ENCODE data around the gene PTCD1. TPM values are rescaled to one million over a fixed set of nuclear protein-coding genes. Genes with fewer than 3 reads are reported as not detected.
"Not testable (repeated sequence)": the region's sequence is repeated elsewhere in the genome, so short reads cannot be mapped to it uniquely, and the experiment has no call there.

PTCD1 gene
- total RNA-seq, 1 donor from 2014 or later = 5.8 TPM

DNA sequence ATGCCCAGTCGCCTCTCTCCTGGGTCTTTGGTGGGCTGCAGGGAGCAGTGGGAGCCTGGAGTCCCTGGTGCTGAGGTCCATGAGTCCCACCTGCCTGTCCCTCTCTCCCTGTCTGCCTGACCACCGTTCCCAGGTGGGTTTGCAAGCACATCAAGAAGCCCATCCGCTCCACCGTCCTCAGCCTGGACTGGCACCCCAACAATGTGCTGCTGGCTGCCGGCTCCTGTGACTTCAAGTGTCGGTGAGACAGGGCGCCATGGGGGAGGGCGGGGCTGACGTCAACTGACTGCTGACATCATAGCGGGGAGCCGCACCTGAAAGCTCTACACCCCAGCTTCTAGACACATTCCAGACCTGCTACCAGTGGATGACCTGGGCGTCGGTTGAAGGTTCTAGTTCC, 48.8 kb downstream of the PTCD1 start:
- no peak for TF ChIP-seq EZH2 (IDR thresholded peaks at IDR 0.05; ENCODE audit: insufficient read depth, low read length)
- TF ChIP-seq, protein P1, sequence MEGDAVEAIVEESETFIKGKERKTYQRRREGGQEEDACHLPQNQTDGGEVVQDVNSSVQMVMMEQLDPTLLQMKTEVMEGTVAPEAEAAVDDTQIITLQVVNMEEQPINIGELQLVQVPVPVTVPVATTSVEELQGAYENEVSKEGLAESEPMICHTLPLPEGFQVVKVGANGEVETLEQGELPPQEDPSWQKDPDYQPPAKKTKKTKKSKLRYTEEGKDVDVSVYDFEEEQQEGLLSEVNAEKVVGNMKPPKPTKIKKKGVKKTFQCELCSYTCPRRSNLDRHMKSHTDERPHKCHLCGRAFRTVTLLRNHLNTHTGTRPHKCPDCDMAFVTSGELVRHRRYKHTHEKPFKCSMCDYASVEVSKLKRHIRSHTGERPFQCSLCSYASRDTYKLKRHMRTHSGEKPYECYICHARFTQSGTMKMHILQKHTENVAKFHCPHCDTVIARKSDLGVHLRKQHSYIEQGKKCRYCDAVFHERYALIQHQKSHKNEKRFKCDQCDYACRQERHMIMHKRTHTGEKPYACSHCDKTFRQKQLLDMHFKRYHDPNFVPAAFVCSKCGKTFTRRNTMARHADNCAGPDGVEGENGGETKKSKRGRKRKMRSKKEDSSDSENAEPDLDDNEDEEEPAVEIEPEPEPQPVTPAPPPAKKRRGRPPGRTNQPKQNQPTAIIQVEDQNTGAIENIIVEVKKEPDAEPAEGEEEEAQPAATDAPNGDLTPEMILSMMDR (IDR thresholded peaks at IDR 0.05; ENCODE audit: insufficient read depth, low read depth, low read length) = no peak
- no peak for FAIRE-seq

DNA sequence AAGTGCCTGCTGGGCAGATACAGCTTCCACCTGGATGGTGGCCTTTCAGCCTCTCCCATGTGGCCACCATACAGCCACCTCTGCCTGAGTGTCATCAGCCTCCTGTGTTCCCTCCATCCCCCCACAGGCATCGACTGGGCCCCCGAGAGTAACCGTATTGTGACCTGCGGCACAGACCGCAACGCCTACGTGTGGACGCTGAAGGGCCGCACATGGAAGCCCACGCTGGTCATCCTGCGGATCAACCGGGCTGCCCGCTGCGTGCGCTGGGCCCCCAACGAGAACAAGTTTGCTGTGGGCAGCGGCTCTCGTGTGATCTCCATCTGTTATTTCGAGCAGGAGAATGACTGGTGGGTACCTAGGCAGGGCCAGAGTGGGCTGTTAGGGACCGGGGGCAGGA, 50.7 kb downstream of the PTCD1 start:
- H3K9me3 ChIP-seq (ENCODE audit: insufficient read depth, low read depth, low read length) = no peaks in the 10 kb centered on the region
- no peak overlapping the region for H3K9ac ChIP-seq (ENCODE audit: low read length)
- Mint-ChIP-seq H3K36me3 (ENCODE audit: low read depth, unreplicated experiment) (peaks cover 6% of the 10 kb centered on the region), H3K27ac (ENCODE audit: unreplicated experiment) (no peak overlapping the region), H3K27me3 (ENCODE audit: low read depth, unreplicated experiment) (no peaks in the 10 kb centered on the region), H3K4me3 (ENCODE audit: unreplicated experiment) (no peak overlapping the region), H3K9me3 (ENCODE audit: unreplicated experiment) (no peaks in the 10 kb centered on the region), H3K4me1 (ENCODE audit: low read depth, unreplicated experiment) (no peaks in the 10 kb centered on the region)
- no peak for DNase-seq (ENCODE audit: low read depth)
- no peak for TF ChIP-seq EZH2 (IDR thresholded peaks at IDR 0.05; ENCODE audit: insufficient read depth, low read length)
- TF ChIP-seq, protein P1 (IDR thresholded peaks at IDR 0.05; ENCODE audit: insufficient read depth, low read depth, low read length) = no peak
- no peak overlapping the region for H3K4me3 ChIP-seq (ENCODE audit: insufficient read depth, low read depth, low read length)
- peaks cover 27% of the 10 kb centered on the region for H3K36me3 ChIP-seq (ENCODE audit: insufficient read depth, low read length)
- H3K27me3 ChIP-seq (ENCODE audit: insufficient read depth, low read length) = no peaks in the 10 kb centered on the region
- peaks cover 59% of the 10 kb centered on the region for H4K20me1 ChIP-seq (ENCODE audit: insufficient read depth, low read length)
- peaks cover 18% of the 10 kb centered on the region for H3K79me2 ChIP-seq (ENCODE audit: insufficient read depth, low read length)
- no peak overlapping the region for H3K27ac ChIP-seq (ENCODE audit: low read depth, low read length)
- H2AFZ ChIP-seq (ENCODE audit: low read depth, low read length) = no peak overlapping the region
- no peak overlapping the region for H3K4me2 ChIP-seq (ENCODE audit: low read length)
- no peak for FAIRE-seq
- peaks cover 9% of the 10 kb centered on the region for H3K4me1 ChIP-seq (ENCODE audit: insufficient read depth, low read length)

More for the DNA sequence above, 48.8 kb downstream of the PTCD1 start:
- no peak overlapping the region for H3K4me2 ChIP-seq (ENCODE audit: low read length)
- H3K36me3 Mint-ChIP-seq (ENCODE audit: low read depth, unreplicated experiment) = peaks cover 3% of the 10 kb centered on the region
- H3K27me3 Mint-ChIP-seq (ENCODE audit: low read depth, unreplicated experiment) = no peaks in the 10 kb centered on the region
- no peak overlapping the region for H3K9ac ChIP-seq (ENCODE audit: low read length)
- H3K79me2 ChIP-seq (ENCODE audit: insufficient read depth, low read length) = peaks cover 10% of the 10 kb centered on the region
- H3K4me1 ChIP-seq (ENCODE audit: insufficient read depth, low read length) = peaks cover 17% of the 10 kb centered on the region
- peaks cover 60% of the 10 kb centered on the region for H4K20me1 ChIP-seq (ENCODE audit: insufficient read depth, low read length)
- H3K9me3 ChIP-seq (ENCODE audit: insufficient read depth, low read depth, low read length) = no peaks in the 10 kb centered on the region
- DNase-seq (ENCODE audit: low read depth) = no peak
- no peak overlapping the region for H3K4me3 ChIP-seq (ENCODE audit: insufficient read depth, low read depth, low read length)
- peaks cover 8% of the 10 kb centered on the region for H3K4me1 Mint-ChIP-seq (ENCODE audit: low read depth, unreplicated experiment)
- H3K4me3 Mint-ChIP-seq (ENCODE audit: unreplicated experiment) = no peak overlapping the region
- H2AFZ ChIP-seq (ENCODE audit: low read depth, low read length) = no peak overlapping the region
- H3K36me3 ChIP-seq (ENCODE audit: insufficient read depth, low read length) = peaks cover 32% of the 10 kb centered on the region
- no peaks in the 10 kb centered on the region for H3K27me3 ChIP-seq (ENCODE audit: insufficient read depth, low read length)
- H3K27ac ChIP-seq (ENCODE audit: low read depth, low read length) = no peak overlapping the region
- no peaks in the 10 kb centered on the region for H3K9me3 Mint-ChIP-seq (ENCODE audit: unreplicated experiment)
- no peak overlapping the region for H3K27ac Mint-ChIP-seq (ENCODE audit: unreplicated experiment)

DNA sequence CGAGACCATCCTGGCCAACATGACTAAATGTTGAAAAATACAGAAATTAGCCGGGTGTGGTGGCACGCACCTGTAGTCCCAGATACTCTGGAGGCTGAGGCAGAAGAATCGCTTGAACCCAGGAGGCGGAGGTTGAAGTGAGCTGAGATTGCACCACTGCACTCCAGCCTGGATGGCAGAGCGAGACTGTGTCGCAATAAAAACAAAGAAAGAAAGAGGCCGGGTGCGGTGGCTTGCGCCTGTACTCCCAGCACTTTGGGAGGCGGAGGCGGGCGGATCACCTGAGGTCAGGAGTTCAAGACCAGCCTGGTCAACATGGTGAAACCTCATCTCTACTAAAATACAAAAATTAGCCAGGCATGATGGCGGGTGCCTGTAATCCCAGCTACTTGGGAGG, 51.4 kb downstream of the PTCD1 start:
- H3K9me3 Mint-ChIP-seq (ENCODE audit: unreplicated experiment); H2AFZ ChIP-seq (ENCODE audit: low read depth, low read length); H3K4me3 Mint-ChIP-seq (ENCODE audit: unreplicated experiment); H3K4me1 Mint-ChIP-seq (ENCODE audit: low read depth, unreplicated experiment); H3K27ac ChIP-seq (ENCODE audit: low read depth, low read length); H3K4me3 ChIP-seq (ENCODE audit: insufficient read depth, low read depth, low read length); H3K4me2 ChIP-seq (ENCODE audit: low read length); H3K9me3 ChIP-seq (ENCODE audit: insufficient read depth, low read depth, low read length); H3K27me3 ChIP-seq (ENCODE audit: insufficient read depth, low read length); H3K27ac Mint-ChIP-seq (ENCODE audit: unreplicated experiment); H3K27me3 Mint-ChIP-seq (ENCODE audit: low read depth, unreplicated experiment); H3K4me1 ChIP-seq (ENCODE audit: insufficient read depth, low read length); H3K9ac ChIP-seq (ENCODE audit: low read length); FAIRE-seq; DNase-seq (ENCODE audit: low read depth); H3K36me3 Mint-ChIP-seq (ENCODE audit: low read depth, unreplicated experiment): not testable (repeated sequence)
- Histone ChIP-seq H4K20me1 (ENCODE audit: insufficient read depth, low read length) (peaks cover 58% of the 10 kb centered on the region), H3K36me3 (ENCODE audit: insufficient read depth, low read length) (peaks cover 27% of the 10 kb centered on the region), H3K79me2 (ENCODE audit: insufficient read depth, low read length) (peaks cover 21% of the 10 kb centered on the region)
